Ishikawa (cell line): ENCODE results near the gene RPS23.

ENCODE experiments used
- CEBPB ChIP-seq: IDR thresholded peaks from 2 replicates; pipeline ENCODE4 v1.6.1; 2012
- CREB1 ChIP-seq: IDR thresholded peaks from 2 replicates; pipeline ENCODE4 v1.6.1; 2012; ENCODE audit warnings: low read depth
- EGR1 ChIP-seq: IDR thresholded peaks from 2 replicates; pipeline ENCODE4 v1.6.1; 2012
- EP300 ChIP-seq: IDR thresholded peaks from 2 replicates; pipeline ENCODE4 v1.6.1; 2012; ENCODE audit warnings: borderline replicate concordance
- FOXM1 ChIP-seq: IDR thresholded peaks from 2 replicates; pipeline ENCODE4 v1.6.1; 2012; ENCODE audit warnings: low read depth, borderline replicate concordance
- MAX ChIP-seq: IDR thresholded peaks from 2 replicates; pipeline ENCODE4 v1.6.1; 2012
- NFIC ChIP-seq: IDR thresholded peaks from 2 replicates; pipeline ENCODE4 v1.6.1; 2012
- RAD21 ChIP-seq: IDR thresholded peaks from 2 replicates; pipeline ENCODE4 v1.6.1; 2012; ENCODE audit warnings: low read depth
- REST ChIP-seq: IDR thresholded peaks from 2 replicates; pipeline ENCODE4 v1.6.1; 2012; ENCODE audit warnings: low read depth, mild to moderate bottlenecking
- TAF1 ChIP-seq: IDR thresholded peaks from 2 replicates; pipeline ENCODE4 v1.6.1; 2012; ENCODE audit warnings: low read depth, mild to moderate bottlenecking
- TCF12 ChIP-seq: IDR thresholded peaks from 2 replicates; pipeline ENCODE4 v1.6.1; 2012; ENCODE audit warnings: low read depth
- TEAD4 ChIP-seq: IDR thresholded peaks from 2 replicates; pipeline ENCODE4 v1.6.1; 2012
- USF1 ChIP-seq: IDR thresholded peaks from 2 replicates; pipeline ENCODE4 v1.6.1; 2012
- YY1 ChIP-seq: IDR thresholded peaks from 2 replicates; pipeline ENCODE4 v1.6.1; 2012; ENCODE audit warnings: low read depth
- ZBTB7A ChIP-seq: IDR thresholded peaks from 2 replicates; pipeline ENCODE4 v1.6.1; 2012; ENCODE audit warnings: low read depth

Gene RPS23

GRCh38 chr5:82313016-82313415 lies 34.9 kb upstream of the RPS23 start:
- no peak for TF ChIP-seq EP300
- no peak for TF ChIP-seq MAX
- TF ChIP-seq FOXM1 = no peak
- no peak for TF ChIP-seq USF1
- no peak for TF ChIP-seq CEBPB
- no peak for TF ChIP-seq REST
- TF ChIP-seq TCF12 = no peak
- no peak for TF ChIP-seq ZBTB7A
- TF ChIP-seq TAF1 = no peak
- TF ChIP-seq TEAD4 = no peak
- TF ChIP-seq NFIC = no peak
- TF ChIP-seq YY1 = no peak
- TF ChIP-seq CREB1 = no peak
- TF ChIP-seq EGR1 = no peak
- no peak for TF ChIP-seq RAD21

- no peak for TF ChIP-seq USF1
- no peak for TF ChIP-seq TEAD4
- TF ChIP-seq NFIC = no peak
- TF ChIP-seq CEBPB = no peak
- TF ChIP-seq TCF12 = no peak
- peak; percentile 85 for TF ChIP-seq RAD21
Observed at GRCh38 chr5:82312373-82312856, 34.3 kb upstream of the RPS23 start.

- TF ChIP-seq TAF1 (no peak), TCF12 (no peak)
Observed at GRCh38 chr5:82309091-82309531, 31.0 kb upstream of the RPS23 start.

GRCh38 chr5:82308416-82308815 lies 30.3 kb upstream of the RPS23 start:
- TF ChIP-seq MAX (no peak), TEAD4 (no peak), REST (no peak), FOXM1 (no peak), TCF12 (no peak)

GRCh38 chr5:82307451-82307850 lies 29.3 kb upstream of the RPS23 start:
- no peak for TF ChIP-seq TAF1
- no peak for TF ChIP-seq FOXM1
- TF ChIP-seq NFIC = no peak
- TF ChIP-seq REST = no peak
- no peak for TF ChIP-seq EGR1
- no peak for TF ChIP-seq ZBTB7A
- TF ChIP-seq TCF12 = no peak
- TF ChIP-seq TEAD4 = no peak
- TF ChIP-seq CREB1 = no peak
- TF ChIP-seq RAD21 = no peak
- TF ChIP-seq YY1 = no peak
- TF ChIP-seq USF1 = no peak
- TF ChIP-seq EP300 = no peak
- TF ChIP-seq CEBPB = no peak
